ENCODE measurements around the gene ACTG1. TPM values are rescaled to one million over a fixed set of nuclear protein-coding genes. Genes with fewer than 3 reads are reported as not detected.

Gene ACTG1
- total and polyA plus RNA-seq, 2 of the 4 experiments (the other 2 are of a cell fraction): 10,907 to 15,732 TPM

- Histone ChIP-seq H2BK15ac (ENCODE audit: low read depth, low read length) (no peak overlapping the region), H3K79me1 (ENCODE audit: low read depth in 1 of 2, low read length in 2 of 2) (peaks cover 2 to 3% of the 10 kb centered on the region in 2 experiments; a peak in 2 of 4 replicates), H2AK5ac (ENCODE audit: low read depth, low read length) (no peak overlapping the region), H3K27me3 (ENCODE audit: control insufficient read depth, insufficient read depth, low read length) (peaks cover 20% of the 10 kb centered on the region), H4K20me1 (ENCODE audit: insufficient read depth, low read length) (no peaks in the 10 kb centered on the region), H3K14ac (replicated peaks; ENCODE audit: low read depth, low read length) (no peak overlapping the region), H2AFZ (replicated peaks; ENCODE audit: low read length, poor library complexity) (no peak overlapping the region), H3K4me1 (ENCODE audit: control insufficient read depth, insufficient read depth, low read length) (peaks cover 4% of the 10 kb centered on the region; the same call in 1 of the 2 replicates), H3K36me3 (ENCODE audit: control insufficient read depth, insufficient read depth, low read length) (no peaks in the 10 kb centered on the region), H4K8ac (ENCODE audit: low read depth in 2 of 2, low read length in 2 of 2) (no peak overlapping the region), H3K4ac (ENCODE audit: low read depth, low read length) (no peak overlapping the region), H3K27ac (ENCODE audit: insufficient read depth, low read length) (no peak overlapping the region), H3K18ac (ENCODE audit: low read depth, low read length) (no peak overlapping the region), H2AK9ac (replicated peaks; ENCODE audit: low read depth, low read length, poor library complexity) (no peak overlapping the region), H4K5ac (ENCODE audit: low read depth, low read length) (no peak overlapping the region), H3K9ac (ENCODE audit: low read depth, low read length) (no peak overlapping the region), H2BK20ac (ENCODE audit: low read depth, low read length) (no peak overlapping the region), H3K9me1 (ENCODE audit: insufficient read depth, low read length) (peaks cover 2% of the 10 kb centered on the region), H3K23ac (ENCODE audit: low read depth, low read length) (no peak overlapping the region), H3K9me3 (ENCODE audit: control insufficient read depth, insufficient read depth, low read length) (no peaks in the 10 kb centered on the region), H2BK120ac (ENCODE audit: low read depth, low read length) (no peak overlapping the region), H3K4me2 (ENCODE audit: low read depth, low read length) (no peak overlapping the region), H4K91ac (ENCODE audit: insufficient read depth, low read depth, low read length) (no peak overlapping the region), H3K4me3 (ENCODE audit: insufficient read depth, low read depth, low read length) (no peak overlapping the region), H2BK5ac (ENCODE audit: low read depth, low read length, poor library complexity, severe bottlenecking) (no peak overlapping the region), H3K56ac (ENCODE audit: extremely low read depth, insufficient read depth, low read length) (no peak overlapping the region)
- WGBS, 2 experiments (ENCODE audit: extremely low coverage in 2 of 2, insufficient read length in 1 of 2): 20% methylated on average over 1 of the region's 5 CpGs; no CpG with 5 or more reads in 1 of the 2 experiments
- DNase-seq (no peak), ATAC-seq (ENCODE audit: low read depth) (no peak)
- CTCF ChIA-PET: no interaction called here
- in situ Hi-C loops (cut with MboI; ENCODE audit: low sequenced_read_pairs): no loop called here
- dilution Hi-C loops (cut with HindIII; ENCODE audit: low sequenced_read_pairs, unreplicated experiment): no loop called here
- TF ChIP-seq SMC3 (IDR thresholded peaks at IDR 0.05; ENCODE audit: low read depth, low read length): no peak
- no peak for TF ChIP-seq FOS (IDR thresholded peaks at IDR 0.05; ENCODE audit: low read depth, low read length)
- TF ChIP-seq POLR2A (IDR thresholded peaks at IDR 0.05; ENCODE audit: low read depth, low read length): no peak
- TF ChIP-seq RFX5 (IDR thresholded peaks at IDR 0.05; ENCODE audit: low read depth, low read length): no peak
- no peak for TF ChIP-seq MAZ (IDR thresholded peaks at IDR 0.05; ENCODE audit: borderline replicate concordance, low read depth, low read length)
- no peak for TF ChIP-seq RCOR1 (IDR thresholded peaks at IDR 0.05; ENCODE audit: insufficient replicate concordance, low read length)
- TF ChIP-seq CHD1 (IDR thresholded peaks at IDR 0.05; ENCODE audit: low read depth, low read length): no peak
- TF ChIP-seq NFE2L2 (IDR thresholded peaks at IDR 0.05; ENCODE audit: low read depth, low read length): no peak
- no peak for TF ChIP-seq BHLHE40 (IDR thresholded peaks at IDR 0.05; ENCODE audit: low read depth, low read length)
- TF ChIP-seq MAFK (IDR thresholded peaks at IDR 0.05; ENCODE audit: low read depth, low read length): no peak
- TF ChIP-seq, protein P1, sequence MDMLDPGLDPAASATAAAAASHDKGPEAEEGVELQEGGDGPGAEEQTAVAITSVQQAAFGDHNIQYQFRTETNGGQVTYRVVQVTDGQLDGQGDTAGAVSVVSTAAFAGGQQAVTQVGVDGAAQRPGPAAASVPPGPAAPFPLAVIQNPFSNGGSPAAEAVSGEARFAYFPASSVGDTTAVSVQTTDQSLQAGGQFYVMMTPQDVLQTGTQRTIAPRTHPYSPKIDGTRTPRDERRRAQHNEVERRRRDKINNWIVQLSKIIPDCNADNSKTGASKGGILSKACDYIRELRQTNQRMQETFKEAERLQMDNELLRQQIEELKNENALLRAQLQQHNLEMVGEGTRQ (IDR thresholded peaks at IDR 0.05; ENCODE audit: low read depth, low read length): no peak
- no peak for TF ChIP-seq RAD21 (IDR thresholded peaks at IDR 0.05; ENCODE audit: low read length)
- TF ChIP-seq MXI1 (IDR thresholded peaks at IDR 0.05; ENCODE audit: borderline replicate concordance, low read depth, low read length): no peak
- no peak for TF ChIP-seq CEBPB (IDR thresholded peaks at IDR 0.05; ENCODE audit: low read depth, low read length)
- TF ChIP-seq, protein P2, sequence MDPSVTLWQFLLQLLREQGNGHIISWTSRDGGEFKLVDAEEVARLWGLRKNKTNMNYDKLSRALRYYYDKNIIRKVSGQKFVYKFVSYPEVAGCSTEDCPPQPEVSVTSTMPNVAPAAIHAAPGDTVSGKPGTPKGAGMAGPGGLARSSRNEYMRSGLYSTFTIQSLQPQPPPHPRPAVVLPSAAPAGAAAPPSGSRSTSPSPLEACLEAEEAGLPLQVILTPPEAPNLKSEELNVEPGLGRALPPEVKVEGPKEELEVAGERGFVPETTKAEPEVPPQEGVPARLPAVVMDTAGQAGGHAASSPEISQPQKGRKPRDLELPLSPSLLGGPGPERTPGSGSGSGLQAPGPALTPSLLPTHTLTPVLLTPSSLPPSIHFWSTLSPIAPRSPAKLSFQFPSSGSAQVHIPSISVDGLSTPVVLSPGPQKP (IDR thresholded peaks at IDR 0.05; ENCODE audit: borderline replicate concordance, low read depth, low read length): no peak
- TF ChIP-seq, protein P3, sequence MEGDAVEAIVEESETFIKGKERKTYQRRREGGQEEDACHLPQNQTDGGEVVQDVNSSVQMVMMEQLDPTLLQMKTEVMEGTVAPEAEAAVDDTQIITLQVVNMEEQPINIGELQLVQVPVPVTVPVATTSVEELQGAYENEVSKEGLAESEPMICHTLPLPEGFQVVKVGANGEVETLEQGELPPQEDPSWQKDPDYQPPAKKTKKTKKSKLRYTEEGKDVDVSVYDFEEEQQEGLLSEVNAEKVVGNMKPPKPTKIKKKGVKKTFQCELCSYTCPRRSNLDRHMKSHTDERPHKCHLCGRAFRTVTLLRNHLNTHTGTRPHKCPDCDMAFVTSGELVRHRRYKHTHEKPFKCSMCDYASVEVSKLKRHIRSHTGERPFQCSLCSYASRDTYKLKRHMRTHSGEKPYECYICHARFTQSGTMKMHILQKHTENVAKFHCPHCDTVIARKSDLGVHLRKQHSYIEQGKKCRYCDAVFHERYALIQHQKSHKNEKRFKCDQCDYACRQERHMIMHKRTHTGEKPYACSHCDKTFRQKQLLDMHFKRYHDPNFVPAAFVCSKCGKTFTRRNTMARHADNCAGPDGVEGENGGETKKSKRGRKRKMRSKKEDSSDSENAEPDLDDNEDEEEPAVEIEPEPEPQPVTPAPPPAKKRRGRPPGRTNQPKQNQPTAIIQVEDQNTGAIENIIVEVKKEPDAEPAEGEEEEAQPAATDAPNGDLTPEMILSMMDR (conservative IDR thresholded peaks at IDR 0.05; ENCODE audit: low read depth, low read length): no peak
- POLR2A ChIA-PET (ENCODE audit: unreplicated experiment): interaction anchor here (0.6 to 1.2 kb wide), 2 partner anchors 20 to 357 kb away, joined by 4 to 6 read pairs; no protein-coding TSS in a partner anchor
- BruUV-seq (replicated peaks): no TSS peak
- intact Hi-C loops (cut with micrococcal nuclease): no loop called here
Measured at GRCh38 chr17:81491761-81492160, 20.8 kb downstream of the ACTG1 start.
